ENCODE measurements around the gene RNU6-9. TPM values are rescaled to one million over a fixed set of nuclear protein-coding genes. Genes with fewer than 3 reads are reported as not detected.

Gene RNU6-9
- total RNA-seq, 2 donors from 2014 or later: not detected

DNA sequence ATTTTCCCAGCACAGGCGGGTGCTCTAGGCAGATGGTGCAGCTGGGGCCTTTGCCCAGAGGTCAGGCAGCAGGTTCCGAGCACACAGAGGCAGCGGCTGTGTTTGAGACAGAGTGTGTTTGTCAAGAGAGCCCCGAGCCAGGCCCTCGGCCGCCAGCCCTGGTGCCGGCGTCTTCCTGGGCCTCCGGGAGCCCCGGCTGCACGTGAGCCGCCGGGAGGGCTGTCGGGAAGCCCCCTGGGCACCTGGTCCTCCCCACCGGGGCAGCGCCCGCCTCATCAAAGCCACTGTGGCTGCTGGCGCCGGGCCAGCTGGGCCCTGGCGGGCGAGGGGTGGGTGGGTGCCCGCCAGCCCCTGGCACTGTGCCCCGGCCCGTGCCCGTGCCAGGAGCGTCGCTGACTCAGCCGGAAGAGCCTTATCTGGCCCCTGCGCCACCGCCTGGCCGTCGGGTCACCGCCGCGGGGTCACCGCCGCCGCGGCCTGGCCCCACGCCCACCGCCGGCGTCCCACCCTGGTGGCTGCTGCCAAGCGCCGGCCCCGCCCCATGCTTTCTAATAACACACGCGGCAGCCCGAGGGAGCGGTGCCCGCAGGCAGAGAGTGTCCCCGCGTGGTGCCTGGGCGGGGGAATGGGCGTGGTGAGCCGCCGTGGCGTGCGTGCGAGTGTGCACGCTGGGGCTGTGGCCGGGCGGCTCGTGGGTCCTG lies 47.5 kb downstream of the RNU6-9 start:
- DNase-seq: peak; percentile 73
- ATAC-seq: peak; percentile 76 to 86

DNA sequence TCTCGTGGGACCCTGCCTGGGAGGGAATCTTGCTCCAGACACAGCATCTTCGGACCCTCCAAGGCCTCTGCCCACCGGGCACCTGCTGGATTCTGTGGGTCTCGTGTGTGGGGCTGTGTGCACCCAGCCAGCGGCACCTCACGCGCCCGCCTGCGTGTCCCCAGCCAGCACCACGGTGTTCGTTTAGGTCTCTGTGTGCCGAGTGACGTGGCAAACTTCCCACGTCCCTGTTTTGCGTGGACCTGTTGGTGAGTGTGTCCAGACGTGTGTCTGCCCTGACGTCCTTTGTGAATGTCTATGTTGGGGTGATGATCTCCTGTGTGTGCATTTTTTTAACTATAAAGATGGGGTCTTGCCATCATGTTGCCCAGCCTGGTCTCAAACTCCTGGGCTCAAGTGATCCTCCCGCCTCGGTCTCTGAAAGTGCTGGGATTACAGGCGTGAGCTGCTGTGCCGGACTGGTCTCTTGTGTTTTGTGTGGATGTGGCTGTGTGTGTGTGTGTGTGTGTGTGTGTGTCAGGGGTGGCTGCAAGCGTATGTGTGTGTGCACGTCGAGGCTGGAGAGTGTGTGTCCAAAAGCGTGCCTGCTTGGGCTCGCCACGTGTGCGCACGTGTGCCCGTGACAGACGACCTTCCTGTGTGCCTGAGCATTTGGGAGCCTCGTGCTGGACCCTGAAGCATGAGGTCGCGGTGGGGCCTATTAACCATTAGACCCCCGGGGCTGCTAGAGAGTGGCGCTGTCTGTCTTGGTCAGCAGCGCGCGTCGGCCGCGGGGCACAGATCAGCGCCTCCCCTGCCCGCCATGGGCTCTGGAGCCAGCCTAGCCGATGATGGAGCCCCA lies 48.2 kb downstream of the RNU6-9 start:
- intact Hi-C loops (cut with DNase I): no loop called here
- DNase-seq: no peak
- ATAC-seq: no peak

More for the DNA sequence above, 47.5 kb downstream of the RNU6-9 start:
- intact Hi-C loops (cut with DNase I): no loop called here

DNA sequence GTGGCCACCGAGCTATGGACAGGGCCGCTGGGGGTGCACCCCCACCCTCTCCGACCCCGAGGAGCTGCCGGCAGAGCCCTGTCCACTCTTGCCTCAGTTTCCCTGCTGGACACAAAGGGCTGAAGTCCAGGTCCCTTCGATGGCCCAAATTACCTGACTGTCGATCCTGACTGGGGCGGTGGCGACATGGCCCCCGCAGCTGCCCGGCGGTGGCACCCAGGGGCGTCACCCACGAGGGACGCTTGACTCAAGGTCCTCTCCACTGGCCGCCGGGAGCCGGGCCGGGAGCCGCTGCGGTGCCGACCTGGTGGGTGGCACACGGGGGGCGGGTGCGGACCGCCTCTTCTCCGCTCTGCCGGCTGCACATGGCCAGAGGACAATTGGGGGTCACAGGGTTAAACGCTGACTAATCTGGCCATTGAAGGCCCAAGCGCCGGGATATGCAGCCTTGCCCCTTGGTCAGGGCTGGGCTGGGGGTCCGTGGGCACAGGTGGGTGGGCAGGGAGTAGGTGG lies 48.9 kb downstream of the RNU6-9 start:
- ATAC-seq: no peak
- no peak for DNase-seq
- intact Hi-C loops (cut with DNase I): no loop called here

Other genes with a start within 250 kb of the RNU6-9 start
- 10 to 100 TPM; 19.2 to 35.9 TPM for gene RNF126, start 230.3 kb upstream of the RNU6-9 start, total RNA-seq
- 100 to 1,000 TPM in 1 of 2 donors, 10 to 100 TPM in 1; 33.5 to 118 TPM for gene FSTL3, start 217.1 kb upstream of the RNU6-9 start, total RNA-seq
- not detected for gene PRSS57, start 198.0 kb upstream of the RNU6-9 start, total RNA-seq
- 10 to 100 TPM; 48.9 to 49.7 TPM for gene PALM, start 184.5 kb upstream of the RNU6-9 start, total RNA-seq
- under 1 TPM in 1 of 2 donors, not detected in 1; 0.18 TPM for gene MISP, start 142.4 kb upstream of the RNU6-9 start, total RNA-seq
- gene PTBP1, start 96.0 kb upstream of the RNU6-9 start, total RNA-seq: 100 to 1,000 TPM in 1 of 2 donors, 10 to 100 TPM in 1; 90.1 to 131 TPM
- gene PLPPR3, start 71.5 kb upstream of the RNU6-9 start, total RNA-seq: under 1 TPM; 0.21 to 0.27 TPM
- gene AZU1, start 65.6 kb upstream of the RNU6-9 start, total RNA-seq: under 1 TPM in 1 of 2 donors, not detected in 1; 0.18 TPM
- gene PRTN3, start 52.5 kb upstream of the RNU6-9 start, total RNA-seq: not detected
- gene ELANE, start 41.2 kb upstream of the RNU6-9 start, total RNA-seq: 1 to 10 TPM; 1.5 to 2.4 TPM
- 100 to 1,000 TPM; 277 to 861 TPM for gene CFD, start 33.8 kb upstream of the RNU6-9 start, total RNA-seq
- gene MED16, start 297 bp upstream of the RNU6-9 start, total RNA-seq: 10 to 100 TPM; 25.4 to 27.4 TPM
- 10 to 100 TPM; 18.3 to 31.6 TPM for gene R3HDM4, start 19.7 kb downstream of the RNU6-9 start, total RNA-seq
- gene KISS1R, start 23.8 kb downstream of the RNU6-9 start, total RNA-seq: not detected
- gene ARID3A, start 32.6 kb downstream of the RNU6-9 start, total RNA-seq: 1 to 10 TPM; 5.3 to 5.8 TPM
- gene WDR18, start 90.9 kb downstream of the RNU6-9 start, total RNA-seq: 10 to 100 TPM; 16.2 to 17.2 TPM
- under 1 TPM in 1 of 2 donors, not detected in 1; 0.06 TPM for gene GRIN3B, start 106.9 kb downstream of the RNU6-9 start, total RNA-seq
- gene TMEM259, start 127.6 kb downstream of the RNU6-9 start, total RNA-seq: 100 to 1,000 TPM; 110 to 144 TPM
- not detected for gene RNU6-2, start 128.0 kb downstream of the RNU6-9 start, total RNA-seq
- gene CNN2, start 133.1 kb downstream of the RNU6-9 start, total RNA-seq: 10 to 100 TPM; 74.4 to 83.8 TPM
- 10 to 100 TPM in 1 of 2 donors, 1 to 10 TPM in 1; 7.7 to 10.0 TPM for gene ABCA7, start 146.6 kb downstream of the RNU6-9 start, total RNA-seq
- 10 to 100 TPM; 10.6 to 12.6 TPM for gene ARHGAP45, start 173.7 kb downstream of the RNU6-9 start, total RNA-seq
- gene POLR2E, start 201.9 kb downstream of the RNU6-9 start, total RNA-seq: 100 to 1,000 TPM; 142 to 143 TPM
- gene GPX4, start 210.5 kb downstream of the RNU6-9 start, total RNA-seq: 100 to 1,000 TPM; 378 to 432 TPM